H1 (cell line): ENCODE measurements around the gene S100G. TPM values are rescaled to one million over a fixed set of nuclear protein-coding genes. Genes with fewer than 3 reads are reported as not detected.

Experiments used
- CTCF ChIA-PET: fragments of 300-600 bp; sonication (Branson Sonifier 250); formaldehyde crosslinking; loops from one replicate; lab custom pipeline; 2021; ENCODE audit not compliant: partially characterized antibody; lab: Charles Lee
- POLR2A ChIA-PET: fragments of 300-600 bp; sonication (Branson Sonifier 250); formaldehyde crosslinking; loops from one replicate; lab custom pipeline; 2021; ENCODE audit warnings: inconsistent platforms; ENCODE audit not compliant: partially characterized antibody; lab: Charles Lee
- DNase-seq, 2 experiments: peaks; one replicate each; pipeline versions ENCODE4 v3.0.0 to v3.0.0-alpha.2; 2010 to 2022; ENCODE audit warnings: low spot score in 2 of 2, low read depth in 1 of 2, mixed read lengths in 1 of 2
- FAIRE-seq: peaks from 2 replicates; lab custom pipeline; 2011; peaks lifted over from hg19 to GRCh38; lab: Jason Lieb, UNC
- H2AFZ ChIP-seq: 2 replicates; pipeline ENCODE4 v1.8.1; 2012; ENCODE audit warnings: low read length, inconsistent platforms
- H2AK5ac ChIP-seq: 2 replicates; pipeline ENCODE4 v1.6.1; 2013; ENCODE audit warnings: low read depth, low read length
- H2BK120ac ChIP-seq: replicated peaks from 2 replicates; pipeline ENCODE3; 2013; ENCODE audit warnings: low read depth, low read length, inconsistent platforms
- H2BK12ac ChIP-seq: 2 replicates; pipeline ENCODE4 v1.6.1; 2013; ENCODE audit warnings: low read depth, low read length
- H2BK15ac ChIP-seq: 2 replicates; pipeline ENCODE4 v1.6.1; 2013; ENCODE audit warnings: low read length
- H2BK20ac ChIP-seq: 2 replicates; pipeline ENCODE4 v1.6.1; 2013; ENCODE audit warnings: low read length
- H2BK5ac ChIP-seq: 2 replicates; pipeline ENCODE4 v1.6.1; 2013; ENCODE audit warnings: low read depth, low read length
- H3K14ac ChIP-seq: 2 replicates; pipeline ENCODE4 v1.6.1; 2013; ENCODE audit warnings: inconsistent platforms; ENCODE audit not compliant: insufficient read length
- H3K18ac ChIP-seq: 2 replicates; pipeline ENCODE4 v1.6.1; 2013; ENCODE audit warnings: low read length; ENCODE audit errors: extremely low read depth
- H3K23ac ChIP-seq: 2 replicates; pipeline ENCODE4 v1.6.1; 2013; ENCODE audit warnings: inconsistent platforms; ENCODE audit not compliant: insufficient read length
- H3K23me2 ChIP-seq: 2 replicates; pipeline ENCODE4 v1.6.1; 2013; ENCODE audit warnings: low read depth, low read length
- H3K27ac ChIP-seq: 2 replicates; pipeline ENCODE4 v1.6.1; 2011; ENCODE audit warnings: low read depth, low read length, inconsistent platforms
- H3K27me3 ChIP-seq, 4 experiments: replicated peaks in 1 of 4; 1 replicate in 1 of 4; 2 replicates in 3 of 4; pipeline versions ENCODE4 v1.6.1 to v1.8.1; 2011 to 2013; ENCODE audit warnings: low read length in 3 of 4, mild to moderate bottlenecking in 3 of 4, inconsistent platforms in 2 of 4, mixed read lengths in 2 of 4, moderate library complexity in 1 of 4; ENCODE audit not compliant: control insufficient read depth in 3 of 4, insufficient read depth in 3 of 4; ENCODE audit errors: extremely low read depth in 1 of 4
- H3K36me3 ChIP-seq, 4 experiments: 2 replicates each; pipeline versions ENCODE4 v1.6.1 to v1.8.1; 2011 to 2013; ENCODE audit warnings: mild to moderate bottlenecking in 4 of 4, low read length in 3 of 4, moderate library complexity in 2 of 4, control low read depth in 1 of 4, inconsistent platforms in 1 of 4; ENCODE audit not compliant: insufficient read depth in 4 of 4, control insufficient read depth in 2 of 4
- H3K4ac ChIP-seq: replicated peaks from 2 replicates; pipeline ENCODE3; 2013; ENCODE audit warnings: low read length, low read depth, mixed read lengths, inconsistent platforms; ENCODE audit not compliant: insufficient read length
- H3K4me1 ChIP-seq, 4 experiments: replicated peaks in 1 of 4; 1 replicate in 1 of 4; 2 replicates in 3 of 4; pipeline versions ENCODE4 v1.6.1 to v1.8.1; 2011 to 2013; ENCODE audit warnings: low read length in 3 of 4, inconsistent platforms in 2 of 4, mixed read lengths in 1 of 4; ENCODE audit not compliant: insufficient read depth in 4 of 4, control insufficient read depth in 3 of 4
- H3K4me2 ChIP-seq, 2 experiments: 2 replicates each; pipeline versions ENCODE4 v1.6.1 to v1.8.1; 2011 to 2013; ENCODE audit warnings: low read depth in 2 of 2, low read length in 2 of 2, control low read depth in 1 of 2, inconsistent platforms in 1 of 2, mild to moderate bottlenecking in 1 of 2; ENCODE audit not compliant: insufficient read depth in 1 of 2
- H3K4me3 ChIP-seq, 4 experiments: fragments of 200-600, 300-600 bp in 1 of 4; sonication (generic), shearing (Covaris generic), sonication (Bioruptor Twin) in 1 of 4; 2 replicates each; pipeline versions ENCODE4 v1.5.1 to v1.8.1; 2011 to 2016; ENCODE audit warnings: low read length in 4 of 4, low read depth in 3 of 4, control low read depth in 2 of 4, inconsistent platforms in 2 of 4, mild to moderate bottlenecking in 2 of 4, mixed read lengths in 1 of 4, moderate library complexity in 1 of 4; ENCODE audit not compliant: insufficient read depth in 2 of 4; ENCODE audit errors: extremely low read depth in 1 of 4
- H3K56ac ChIP-seq: replicated peaks from 2 replicates; pipeline ENCODE3; 2013; ENCODE audit warnings: low read depth, mild to moderate bottlenecking, mixed read lengths, low read length, inconsistent platforms; ENCODE audit not compliant: insufficient read length
- H3K79me1 ChIP-seq: 2 replicates; pipeline ENCODE4 v1.6.1; 2013; ENCODE audit warnings: low read depth, low read length, control low read depth
- H3K79me2 ChIP-seq, 2 experiments: 2 replicates each; pipeline versions ENCODE4 v1.6.1 to v1.8.1; 2012 to 2013; ENCODE audit warnings: low read length in 2 of 2, mild to moderate bottlenecking in 2 of 2, inconsistent platforms in 1 of 2; ENCODE audit not compliant: insufficient read depth in 2 of 2, control insufficient read depth in 1 of 2
- H3K9ac ChIP-seq, 4 experiments: replicated peaks in 1 of 4; 1 replicate in 1 of 4; 2 replicates in 3 of 4; pipeline versions ENCODE4 v1.6.1 to v1.8.1; 2011 to 2013; ENCODE audit warnings: low read depth in 3 of 4, low read length in 3 of 4, control low read depth in 2 of 4, mild to moderate bottlenecking in 2 of 4, moderate library complexity in 2 of 4, inconsistent platforms in 1 of 4; ENCODE audit errors: extremely low read depth in 1 of 4
- H3K9me3 ChIP-seq, 2 experiments: 2 replicates each; pipeline versions ENCODE4 v1.6.1 to v1.8.1; 2012 to 2013; ENCODE audit warnings: mild to moderate bottlenecking in 2 of 2, moderate library complexity in 2 of 2, control low read depth in 1 of 2, inconsistent platforms in 1 of 2, low read depth in 1 of 2, low read length in 1 of 2, mixed read lengths in 1 of 2; ENCODE audit not compliant: insufficient read depth in 2 of 2
- H4K20me1 ChIP-seq, 2 experiments: replicated peaks in 1 of 2; 2 replicates each; pipeline versions ENCODE3 to v1.8.1; 2011 to 2013; ENCODE audit warnings: inconsistent platforms in 2 of 2, low read length in 2 of 2, mild to moderate bottlenecking in 1 of 2; ENCODE audit not compliant: insufficient read depth in 2 of 2, control insufficient read depth in 1 of 2
- H4K5ac ChIP-seq: 2 replicates; pipeline ENCODE4 v1.6.1; 2013; ENCODE audit warnings: low read length, low read depth, mixed read lengths, inconsistent platforms; ENCODE audit not compliant: insufficient read length
- H4K8ac ChIP-seq: 2 replicates; pipeline ENCODE4 v1.8.0; 2013; ENCODE audit warnings: mild to moderate bottlenecking, moderate library complexity, low read length, inconsistent platforms; ENCODE audit not compliant: insufficient read depth; ENCODE audit errors: extremely low read depth
- H4K91ac ChIP-seq: replicated peaks from 2 replicates; pipeline ENCODE3; 2013; ENCODE audit warnings: low read length, mixed read lengths, inconsistent platforms; ENCODE audit not compliant: insufficient read length
- CBX8 ChIP-seq: fragments of 300-800, 300-1000 bp; sonication (generic); IDR thresholded peaks from 2 replicates; pipeline ENCODE4 v1.7.1; 2016; ENCODE audit warnings: low read depth, low read length, borderline replicate concordance
- FOSL1 ChIP-seq: IDR thresholded peaks from 2 replicates; pipeline ENCODE4 v1.6.1; 2011; ENCODE audit warnings: mild to moderate bottlenecking, low read depth, low read length, moderate library complexity; ENCODE audit not compliant: insufficient read depth
- KDM5A ChIP-seq: fragments of 200-600 bp; IDR thresholded peaks from 2 replicates; pipeline ENCODE4 v1.7.1; 2012; ENCODE audit warnings: mild to moderate bottlenecking, low read length, inconsistent platforms, mixed read lengths
- MAFK ChIP-seq: IDR thresholded peaks from 2 replicates; pipeline ENCODE4 v1.6.1; 2012; ENCODE audit warnings: low read depth, mild to moderate bottlenecking, improper control_type of control experiment, low read length
- NANOG ChIP-seq: IDR thresholded peaks from 2 replicates; pipeline ENCODE4 v1.6.1; 2011; ENCODE audit warnings: low read length, low read depth, mild to moderate bottlenecking, inconsistent platforms; ENCODE audit not compliant: insufficient read depth, poor library complexity, severe bottlenecking
- RBBP5 ChIP-seq: IDR thresholded peaks from 2 replicates; pipeline ENCODE4 v1.7.1; 2012; ENCODE audit warnings: low read depth, mild to moderate bottlenecking, inconsistent platforms, low read length, moderate library complexity, borderline replicate concordance
- RXRA ChIP-seq: IDR thresholded peaks from 2 replicates; pipeline ENCODE4 v1.6.1; 2011; ENCODE audit warnings: low read depth, mild to moderate bottlenecking, low read length, moderate library complexity; ENCODE audit not compliant: insufficient read depth
- SP1 ChIP-seq: IDR thresholded peaks from 2 replicates; pipeline ENCODE4 v1.6.1; 2011; ENCODE audit warnings: low read depth, low read length
- TAF7 ChIP-seq: optimal IDR thresholded peaks from 2 replicates; pipeline ENCODE3; 2011; ENCODE audit warnings: low read depth, mild to moderate bottlenecking, inconsistent platforms, low read length, moderate library complexity, borderline replicate concordance
- TBP ChIP-seq: IDR thresholded peaks from 2 replicates; pipeline ENCODE4 v1.6.1; 2011; ENCODE audit warnings: low read depth, low read length, improper control_type of control experiment
- TEAD4 ChIP-seq: IDR thresholded peaks from 2 replicates; pipeline ENCODE4 v1.6.1; 2012; ENCODE audit warnings: low read depth, low read length, inconsistent platforms, mixed read lengths
- WGBS, 2 experiments: shearing (Covaris generic) in 1 of 2; methylation state at CpG; one replicate each; pipeline versions ENCODE4 v1.1.6 to v1.1.7; 2013 to 2015; ENCODE audit warnings: low lambda C conversion rate in 2 of 2, mixed read lengths in 2 of 2, inconsistent platforms in 1 of 2, low coverage in 1 of 2, missing lambda C conversion rate in 1 of 2; ENCODE audit not compliant: insufficient replicate concordance in 2 of 2, insufficient coverage in 1 of 2, insufficient read length in 1 of 2; ENCODE audit errors: extremely low coverage in 1 of 2, missing lambda C conversion rate in 1 of 2; 5-methylcytosine and 5-hydroxymethylcytosine counted together
- polyA plus RNA-seq, 7 experiments: library from polyadenylated mRNA; depleted of rRNA in 3 of 7; stranded (reverse) in 5 of 7; unstranded in 2 of 7; fragments of >200 nt in 5 of 7; fragments of 200-250 nt in 2 of 7; gene quantifications; 1 replicate in 5 of 7; 2 replicates in 1 of 7; 4 replicates in 1 of 7; pipeline versions ENCODE4 v1.2.1 to v1.2.3, GENCODE V29; 2011 to 2013; ENCODE audit warnings: missing spikeins in 2 of 7, mixed read lengths in 2 of 7
- total RNA-seq: library from RNA; stranded (reverse); fragmentation: NEBNext Ultra II Directional; extraction: Animal tissue kit (Norgen Biotek cat#: 25700); gene quantifications from 2 replicates; pipeline ENCODE4 v1.2.1, GENCODE V29; 2021
- TF ChIP-seq, protein P1 (sequence below): IDR thresholded peaks from 2 replicates; pipeline ENCODE4 v1.6.1; 2011; ENCODE audit warnings: low read length, improper control_type of control experiment
- TF ChIP-seq, protein P2 (sequence below): IDR thresholded peaks from 2 replicates; pipeline ENCODE4 v1.6.1; 2011; ENCODE audit warnings: low read depth, mild to moderate bottlenecking, low read length; ENCODE audit not compliant: insufficient read depth

S100G gene
- total and polyA plus RNA-seq, 2 of the 8 experiments (the other 6 are each of a cell fraction or from before 2014, with no cell fraction given): not detected

DNA sequence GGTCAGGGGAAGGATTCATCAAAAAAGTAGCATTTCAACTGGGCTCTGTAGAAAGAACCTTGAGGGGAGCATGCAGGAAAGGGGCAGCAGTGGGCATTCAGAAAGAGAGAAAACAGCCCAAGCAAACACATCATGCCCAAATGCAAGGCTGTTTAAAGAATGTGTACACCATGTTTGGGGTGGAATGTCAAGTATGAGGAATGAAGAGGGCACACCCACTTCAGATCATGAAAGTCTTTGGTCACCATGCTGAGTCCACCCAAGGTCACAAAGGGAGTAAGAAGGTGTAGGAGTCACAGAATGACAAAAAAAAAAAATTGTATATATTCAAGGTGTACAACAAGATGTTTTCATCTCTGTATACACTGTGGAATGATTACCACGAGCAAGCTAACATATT is 9.4 kb downstream of the S100G start:
- Histone ChIP-seq H2BK5ac (no peak overlapping the region), H3K9ac (no peak overlapping the region), H2AK5ac (no peak overlapping the region), H3K27me3 (no peaks in the 10 kb centered on the region), H3K4ac (no peak overlapping the region), H2BK20ac (no peak overlapping the region), H3K4me2 (no peak overlapping the region), H3K14ac (no peak overlapping the region), H3K79me2 (no peaks in the 10 kb centered on the region), H3K4me3 (no peak overlapping the region), H2AFZ (no peak overlapping the region), H3K9me3 (no peaks in the 10 kb centered on the region), H3K36me3 (peaks cover 0 to 12% (median 0%) of the 10 kb centered on the region in 4 experiments; a peak in 3 of 8 replicates), H3K4me1 (peaks cover 0 to 7% (median 0%) of the 10 kb centered on the region in 4 experiments; a peak in 1 of 7 replicates), H3K79me1 (no peaks in the 10 kb centered on the region), H3K56ac (no peak overlapping the region), H2BK120ac (no peak overlapping the region), H3K23me2 (no peaks in the 10 kb centered on the region), H3K18ac (no peak overlapping the region), H4K5ac (no peak overlapping the region), H3K27ac (no peak overlapping the region), H4K20me1 (no peaks in the 10 kb centered on the region), H4K8ac (no peak overlapping the region), H4K91ac (no peak overlapping the region), H2BK12ac (no peak overlapping the region), H2BK15ac (no peak overlapping the region), H3K23ac (no peak overlapping the region)
- ChIA-PET POLR2A (interaction anchor here (0.6 to 1.0 kb wide), 3 partner anchors 9 to 40 kb away, joined by 3 to 5 read pairs (median 3); partner anchors contain the start of gene S100G), CTCF (no interaction called here)
- 100% methylated on average over 1 of the region's 1 CpG; no CpG with 5 or more reads in 1 of the 2 experiments for WGBS, 2 experiments
- no peak for DNase-seq
- FAIRE-seq: no peak
- TF ChIP-seq FOSL1 (no peak), SP1 (no peak), KDM5A (no peak), CBX8 (no peak), RBBP5 (no peak), MAFK (no peak), TBP (no peak), NANOG (no peak), TAF7 (no peak), RXRA (no peak), TEAD4 (no peak)
- TF ChIP-seq, protein P1, sequence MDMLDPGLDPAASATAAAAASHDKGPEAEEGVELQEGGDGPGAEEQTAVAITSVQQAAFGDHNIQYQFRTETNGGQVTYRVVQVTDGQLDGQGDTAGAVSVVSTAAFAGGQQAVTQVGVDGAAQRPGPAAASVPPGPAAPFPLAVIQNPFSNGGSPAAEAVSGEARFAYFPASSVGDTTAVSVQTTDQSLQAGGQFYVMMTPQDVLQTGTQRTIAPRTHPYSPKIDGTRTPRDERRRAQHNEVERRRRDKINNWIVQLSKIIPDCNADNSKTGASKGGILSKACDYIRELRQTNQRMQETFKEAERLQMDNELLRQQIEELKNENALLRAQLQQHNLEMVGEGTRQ: no peak
- TF ChIP-seq, protein P2, sequence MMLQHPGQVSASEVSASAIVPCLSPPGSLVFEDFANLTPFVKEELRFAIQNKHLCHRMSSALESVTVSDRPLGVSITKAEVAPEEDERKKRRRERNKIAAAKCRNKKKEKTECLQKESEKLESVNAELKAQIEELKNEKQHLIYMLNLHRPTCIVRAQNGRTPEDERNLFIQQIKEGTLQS: no peak
